Vagina (tissue), 2 donors: Measurements from ENCODE around the gene MEGF9.

Source experiments
- CTCF ChIP-seq, 3 experiments: fragments of 450-650 bp in 2 of 3; fragments of 200-600 bp in 1 of 3; sonication (generic) in 1 of 3; IDR thresholded peaks; one replicate each; pipeline ENCODE4 v1.5.1; 2017 to 2019; ENCODE audit warnings: antibody characterized with exemption in 3 of 3, mild to moderate bottlenecking in 2 of 3, moderate library complexity in 2 of 3
- POLR2AphosphoS5 ChIP-seq, 2 donors: sonication (generic); formaldehyde crosslinking; IDR thresholded peaks; one replicate each; pipeline ENCODE4 v1.9.0; 2017; ENCODE audit warnings: antibody characterized with exemption in 2 of 2, mild to moderate bottlenecking in 2 of 2, low read depth in 1 of 2; ENCODE audit not compliant: insufficient read depth in 1 of 2

- TF ChIP-seq CTCF (IDR thresholded peaks at IDR 0.05) (no peak), POLR2AphosphoS5 (IDR thresholded peaks at IDR 0.05; ENCODE audit: insufficient read depth in 1 of 2, low read depth in 1 of 2) (no peak)
These were observed 144.0 kb downstream of the MEGF9 start for GRCh38 chr9:120570296-120570695.
